Stimulated activated CD4-positive, alpha-beta T cell treated with anti-CD3 and anti-CD28 coated beads, TNF-alpha, amount 100 ng/mL, for 24 hours (primary cell): ENCODE data around the gene GJA1.
"Not testable (repeated sequence)": the region's sequence is repeated elsewhere in the genome, so short reads cannot be mapped to it uniquely, and the experiment has no call there.

Experiments
- DNase-seq, 3 experiments: peaks; one replicate each; pipeline ENCODE4 v3.0.0-alpha.2; 2020; ENCODE audit warnings: low read depth in 3 of 3

The GJA1 gene

GRCh38 chr6:121436960-121437850 lies 1.8 kb downstream of the GJA1 start:
- DNase-seq, result peak in 1 of 3 experiments; percentile 14

- no peak for DNase-seq
Measured at GRCh38 chr6:121437851-121438651, 2.6 kb downstream of the GJA1 start.

GRCh38 chr6:121438869-121439268 lies 3.4 kb downstream of the GJA1 start:
- DNase-seq, result no peak

GRCh38 chr6:121439475-121439874 lies 4.0 kb downstream of the GJA1 start:
- DNase-seq, result no peak

GRCh38 chr6:121439926-121440325 lies 4.5 kb downstream of the GJA1 start:
- DNase-seq, result no peak

GRCh38 chr6:121441477-121441876 lies 6.0 kb downstream of the GJA1 start:
- DNase-seq, result no peak

GRCh38 chr6:121442576-121442975 lies 7.1 kb downstream of the GJA1 start:
- no peak for DNase-seq

GRCh38 chr6:121443971-121444541 lies 8.6 kb downstream of the GJA1 start:
- DNase-seq, result no peak

GRCh38 chr6:121446705-121447104 lies 11.3 kb downstream of the GJA1 start:
- DNase-seq, result not testable (repeated sequence)

- not testable (repeated sequence) for DNase-seq
Measured at GRCh38 chr6:121447746-121448145, 12.3 kb downstream of the GJA1 start.

GRCh38 chr6:121448528-121448927 lies 13.1 kb downstream of the GJA1 start:
- DNase-seq, result not testable (repeated sequence)

- no peak for DNase-seq
Measured at GRCh38 chr6:121449331-121449730, 13.9 kb downstream of the GJA1 start.

GRCh38 chr6:121450242-121450641 lies 14.8 kb downstream of the GJA1 start:
- DNase-seq, result no peak

GRCh38 chr6:121451250-121451649 lies 15.8 kb downstream of the GJA1 start:
- no peak for DNase-seq

GRCh38 chr6:121453191-121453590 lies 17.7 kb downstream of the GJA1 start:
- DNase-seq, result no peak

- DNase-seq, result no peak
Measured at GRCh38 chr6:121460170-121460569, 24.7 kb downstream of the GJA1 start.

- DNase-seq, result no peak
Measured at GRCh38 chr6:121463087-121463486, 27.6 kb downstream of the GJA1 start.

GRCh38 chr6:121465101-121465500 lies 29.7 kb downstream of the GJA1 start:
- DNase-seq, result no peak

- no peak for DNase-seq
Measured at GRCh38 chr6:121479486-121480098, 44.1 kb downstream of the GJA1 start.

- DNase-seq, result no peak
Measured at GRCh38 chr6:121480099-121480713, 44.8 kb downstream of the GJA1 start.

- no peak for DNase-seq
Measured at GRCh38 chr6:121482004-121482693, 46.7 kb downstream of the GJA1 start.
